ENCODE measurements around the gene NMT1.

Gene NMT1

DNA sequence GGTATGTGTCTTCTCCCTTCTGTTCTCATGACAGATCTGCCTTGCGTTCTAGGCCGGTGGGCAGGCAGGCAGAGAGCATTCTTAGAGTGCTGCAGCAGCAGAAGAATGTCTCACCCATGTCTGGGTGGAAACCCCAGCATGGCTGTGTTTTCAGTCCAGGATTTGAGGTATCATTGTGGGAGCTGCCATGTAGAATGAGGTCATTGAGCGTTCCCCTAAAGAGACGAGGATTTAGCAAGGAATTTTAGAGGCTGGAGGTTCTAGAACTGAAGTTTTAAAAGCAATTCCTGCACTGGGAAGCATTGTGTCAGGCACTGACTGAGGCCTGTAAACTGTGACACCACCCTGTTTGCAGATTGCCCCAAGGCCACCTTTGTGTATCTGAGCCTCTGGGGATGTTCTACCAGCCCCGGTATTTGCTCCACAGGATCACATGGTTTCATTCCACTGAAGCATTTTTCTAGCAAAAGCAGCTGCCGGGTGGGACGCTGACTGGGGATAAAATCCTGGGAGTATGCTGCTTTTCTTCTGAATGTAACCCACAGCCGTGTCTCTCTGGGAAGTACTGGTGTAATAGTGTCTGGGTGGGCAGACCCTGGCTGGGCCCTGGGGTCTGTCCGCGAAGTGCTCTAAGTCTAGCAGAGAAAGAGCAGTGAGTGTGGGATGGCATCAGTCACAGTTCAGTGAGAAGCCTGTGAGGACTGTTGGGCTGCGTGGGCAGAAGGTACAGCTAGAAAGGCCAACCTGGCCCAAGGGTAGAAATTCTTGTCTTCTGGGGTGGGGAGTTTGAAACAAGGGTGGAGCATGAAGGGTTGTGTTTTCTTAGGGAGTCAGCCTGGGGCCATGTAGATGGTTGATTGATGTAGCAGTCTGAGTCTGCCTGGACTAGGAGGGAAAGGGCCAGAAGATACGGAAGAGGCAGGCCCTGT, 41.0 kb downstream of the NMT1 start:
- no peak overlapping the region for H3K9ac ChIP-seq
- no peaks in the 10 kb centered on the region for H3K27me3 ChIP-seq
- no peaks in the 10 kb centered on the region for H3K9me3 ChIP-seq
- TF ChIP-seq Cebpa-rat (IDR thresholded peaks at IDR 0.05), result no peak
- no peak overlapping the region for H3K4me2 ChIP-seq
- no peak overlapping the region for H3K4me3 ChIP-seq
- peak overlapping the region; percentile 19; the same call in 1 of the 2 replicates for H3K27ac ChIP-seq
- H4K20me1 ChIP-seq, result peaks cover 60% of the 10 kb centered on the region
- H3K4me1 ChIP-seq, result peaks cover 10% of the 10 kb centered on the region; the same call in 1 of the 2 replicates
- H3K36me3 ChIP-seq, result peaks cover 98% of the 10 kb centered on the region

DNA sequence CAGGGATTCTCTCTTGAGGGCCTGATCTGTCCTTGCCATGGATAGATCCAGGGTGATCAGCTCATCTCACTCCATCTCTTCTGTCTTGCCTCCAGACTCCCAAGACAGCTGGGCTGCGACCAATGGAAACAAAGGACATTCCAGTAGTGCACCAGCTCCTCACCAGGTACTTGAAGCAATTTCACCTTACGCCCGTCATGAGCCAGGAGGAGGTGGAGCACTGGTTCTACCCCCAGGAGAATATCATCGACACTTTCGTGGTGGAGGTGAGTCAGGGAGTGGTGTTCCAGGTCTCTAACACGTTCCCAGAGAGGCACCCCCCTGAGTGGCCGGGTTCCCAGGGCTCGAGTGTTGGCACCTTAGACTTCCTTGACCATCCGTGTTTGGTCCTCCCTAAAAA, 41.7 kb downstream of the NMT1 start:
- H3K4me1 ChIP-seq, result peaks cover 10% of the 10 kb centered on the region; the same call in 1 of the 2 replicates
- peaks cover 61% of the 10 kb centered on the region for H4K20me1 ChIP-seq
- H3K36me3 ChIP-seq, result peaks cover 98% of the 10 kb centered on the region
- no peak overlapping the region for H3K9ac ChIP-seq
- H3K27ac ChIP-seq, result no peak overlapping the region
- TF ChIP-seq Cebpa-rat (IDR thresholded peaks at IDR 0.05), result no peak
- no peak overlapping the region for H3K4me3 ChIP-seq
- H3K4me2 ChIP-seq, result no peak overlapping the region
- H3K27me3 ChIP-seq, result no peaks in the 10 kb centered on the region
- no peaks in the 10 kb centered on the region for H3K9me3 ChIP-seq

DNA sequence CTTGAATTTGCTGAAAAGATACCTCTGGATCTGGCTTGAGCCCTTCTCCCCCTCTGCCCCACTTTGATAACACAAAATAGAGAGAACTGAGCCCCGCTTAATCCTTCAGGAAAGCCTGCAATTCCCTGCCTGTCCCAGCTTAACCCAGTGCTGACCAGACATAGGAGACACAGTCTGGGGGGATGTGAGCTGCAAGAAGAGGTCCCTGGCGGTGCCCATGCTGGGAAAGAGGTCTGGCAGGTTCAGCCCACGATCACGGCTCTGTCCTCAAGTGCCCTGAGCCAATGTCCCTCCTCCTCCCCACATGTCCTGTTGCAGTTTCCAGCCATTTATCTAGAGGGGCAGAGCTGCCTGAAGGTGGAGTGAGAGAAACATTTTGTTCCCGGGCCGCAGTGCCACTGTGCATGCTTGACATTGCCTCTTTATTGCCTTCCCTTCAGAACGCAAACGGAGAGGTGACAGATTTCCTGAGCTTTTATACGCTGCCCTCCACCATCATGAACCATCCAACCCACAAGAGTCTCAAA, 42.2 kb downstream of the NMT1 start:
- no peak overlapping the region for H3K4me3 ChIP-seq
- peaks cover 62% of the 10 kb centered on the region for H4K20me1 ChIP-seq
- no peak overlapping the region for H3K4me2 ChIP-seq
- H3K9ac ChIP-seq, result no peak overlapping the region
- no peaks in the 10 kb centered on the region for H3K9me3 ChIP-seq
- peaks cover 10% of the 10 kb centered on the region for H3K4me1 ChIP-seq
- no peaks in the 10 kb centered on the region for H3K27me3 ChIP-seq
- TF ChIP-seq Cebpa-rat (IDR thresholded peaks at IDR 0.05), result no peak
- H3K36me3 ChIP-seq, result peaks cover 98% of the 10 kb centered on the region
- H3K27ac ChIP-seq, result no peak overlapping the region

DNA sequence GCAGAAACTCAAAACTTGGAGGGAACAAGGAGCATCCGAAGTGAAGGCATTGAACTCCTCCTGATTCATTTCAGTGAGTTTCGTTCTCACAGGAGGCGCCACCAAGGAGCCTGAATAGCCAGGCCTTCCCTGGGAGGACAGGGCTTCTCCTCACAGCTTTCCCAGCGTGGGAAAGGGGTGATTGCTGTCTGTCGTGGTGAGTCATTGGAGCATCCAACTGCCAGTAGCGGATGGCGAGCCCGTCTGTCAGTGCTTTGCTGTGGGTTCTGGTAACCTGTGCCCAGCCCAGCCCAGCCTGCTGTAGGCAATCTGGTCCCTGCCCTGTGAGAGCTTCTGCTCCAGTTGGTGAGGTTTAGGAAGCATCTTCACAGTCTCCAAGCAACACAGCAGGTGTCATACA, 42.9 kb downstream of the NMT1 start:
- peaks cover 13% of the 10 kb centered on the region for H3K4me1 ChIP-seq
- no peaks in the 10 kb centered on the region for H3K9me3 ChIP-seq
- H3K36me3 ChIP-seq, result peaks cover 98% of the 10 kb centered on the region
- H3K27ac ChIP-seq, result no peak overlapping the region
- H3K9ac ChIP-seq, result no peak overlapping the region
- no peak overlapping the region for H3K4me2 ChIP-seq
- H3K4me3 ChIP-seq, result no peak overlapping the region
- H4K20me1 ChIP-seq, result peaks cover 62% of the 10 kb centered on the region
- no peaks in the 10 kb centered on the region for H3K27me3 ChIP-seq
- TF ChIP-seq Cebpa-rat (IDR thresholded peaks at IDR 0.05), result no peak

DNA sequence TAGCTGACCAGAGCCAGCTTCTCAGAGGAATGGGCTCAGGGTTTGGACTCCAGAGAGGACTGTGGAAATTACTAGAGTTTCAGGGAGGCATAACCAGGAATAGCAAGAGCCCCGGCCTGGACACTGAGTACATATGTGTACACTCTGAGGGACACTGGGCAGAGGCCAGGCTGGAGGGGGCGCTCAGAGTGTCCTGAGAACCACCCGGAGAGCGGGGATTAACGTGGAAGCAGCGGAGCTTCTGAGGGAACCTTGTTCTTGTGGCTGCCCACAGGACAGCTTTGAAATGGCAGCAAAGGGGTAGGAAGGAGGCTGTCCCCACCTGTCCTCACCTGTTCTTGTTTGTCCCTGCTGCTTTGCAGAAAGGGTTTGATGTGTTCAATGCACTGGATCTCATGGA, 43.4 kb downstream of the NMT1 start:
- no peak overlapping the region for H3K4me2 ChIP-seq
- peaks cover 67% of the 10 kb centered on the region for H4K20me1 ChIP-seq
- peaks cover 18% of the 10 kb centered on the region for H3K4me1 ChIP-seq
- H3K9ac ChIP-seq, result no peak overlapping the region
- no peak for TF ChIP-seq Cebpa-rat (IDR thresholded peaks at IDR 0.05)
- no peaks in the 10 kb centered on the region for H3K9me3 ChIP-seq
- H3K4me3 ChIP-seq, result no peak overlapping the region
- peaks cover 98% of the 10 kb centered on the region for H3K36me3 ChIP-seq
- no peak overlapping the region for H3K27ac ChIP-seq
- H3K27me3 ChIP-seq, result no peaks in the 10 kb centered on the region

DNA sequence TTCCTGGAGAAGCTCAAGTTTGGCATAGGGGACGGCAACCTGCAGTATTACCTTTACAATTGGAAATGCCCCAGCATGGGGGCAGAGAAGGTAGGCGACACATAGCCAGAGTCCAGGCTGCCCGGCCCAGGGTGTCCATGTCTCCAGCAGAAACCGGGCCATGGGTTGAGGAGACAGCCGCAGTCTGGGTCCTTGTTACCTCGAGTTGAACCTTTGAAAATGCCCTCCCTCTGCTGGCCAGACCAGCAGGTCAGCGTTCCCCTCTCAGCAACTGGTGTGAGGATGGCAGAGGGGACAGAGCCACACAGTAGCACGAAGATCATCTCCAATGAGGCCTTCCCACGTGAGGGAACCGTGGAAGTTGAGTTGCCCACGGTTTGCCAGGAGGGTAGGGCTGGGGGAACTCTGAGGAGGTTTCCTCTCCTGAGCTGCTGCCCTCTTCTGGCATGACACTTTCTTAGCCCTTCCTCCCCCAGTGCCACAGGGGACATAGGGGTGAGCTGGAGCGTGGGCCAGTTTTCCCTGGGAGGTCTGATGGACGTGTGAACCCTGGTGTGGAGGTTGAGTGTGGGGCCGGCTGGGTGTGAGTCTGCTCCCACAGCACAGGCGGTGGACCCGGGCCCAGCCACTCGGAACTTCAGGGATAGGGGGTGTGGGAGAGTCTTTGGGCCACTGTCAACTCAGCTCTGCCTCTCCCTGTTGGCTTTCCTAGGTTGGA, 43.9 kb downstream of the NMT1 start:
- Histone ChIP-seq H3K4me2 (no peak overlapping the region), H3K27ac (no peak overlapping the region), H3K27me3 (no peaks in the 10 kb centered on the region), H3K9ac (no peak overlapping the region), H4K20me1 (peaks cover 72% of the 10 kb centered on the region), H3K4me3 (no peak overlapping the region), H3K4me1 (peaks cover 23% of the 10 kb centered on the region), H3K9me3 (no peaks in the 10 kb centered on the region), H3K36me3 (peaks cover 93% of the 10 kb centered on the region)
- no peak for TF ChIP-seq Cebpa-rat (IDR thresholded peaks at IDR 0.05)

DNA sequence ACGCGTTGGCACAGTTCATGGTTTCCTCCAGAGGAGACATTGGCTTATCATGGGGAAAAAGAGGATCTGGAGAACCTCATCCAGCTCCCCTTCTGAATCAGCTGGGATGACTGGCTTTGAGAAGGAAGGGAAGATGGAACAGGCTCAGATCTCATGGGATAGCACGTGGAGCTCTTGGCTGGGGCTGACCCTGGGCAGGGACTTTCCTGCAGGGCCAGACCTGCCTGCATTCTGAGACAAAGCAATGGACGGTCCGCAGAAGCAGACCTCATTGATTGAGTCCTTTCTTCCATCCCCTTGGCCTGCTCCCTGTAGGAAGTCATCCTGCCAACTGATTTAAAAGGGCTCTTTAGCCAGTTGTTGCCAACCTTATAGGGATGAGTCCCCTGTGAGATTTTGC, 45.0 kb downstream of the NMT1 start:
- Histone ChIP-seq H4K20me1 (peaks cover 81% of the 10 kb centered on the region), H3K9ac (no peak overlapping the region), H3K4me3 (no peak overlapping the region), H3K27me3 (no peaks in the 10 kb centered on the region), H3K4me1 (peaks cover 34% of the 10 kb centered on the region), H3K27ac (no peak overlapping the region), H3K36me3 (peaks cover 84% of the 10 kb centered on the region), H3K4me2 (no peak overlapping the region), H3K9me3 (no peaks in the 10 kb centered on the region)
- TF ChIP-seq Cebpa-rat (IDR thresholded peaks at IDR 0.05), result no peak

DNA sequence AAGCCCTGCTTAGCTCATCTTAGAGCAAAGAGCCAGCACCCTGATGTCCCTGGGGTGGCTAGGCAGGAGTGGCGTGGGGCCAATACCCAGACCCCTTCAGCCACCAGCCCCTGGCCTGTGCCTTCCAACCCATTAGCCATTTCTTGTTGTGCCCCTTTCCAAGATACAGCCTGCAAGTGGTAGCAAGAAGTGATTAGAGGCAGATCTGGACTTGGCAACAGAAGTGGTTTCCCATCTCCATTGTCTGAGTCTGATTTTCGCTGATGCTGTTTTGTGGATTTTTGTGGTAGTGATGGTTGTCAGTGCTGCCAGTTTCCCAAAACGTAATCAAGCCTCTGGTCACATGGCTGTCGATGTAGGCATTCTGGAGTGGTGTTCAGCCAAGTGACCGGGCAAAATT, 45.5 kb downstream of the NMT1 start:
- Histone ChIP-seq H3K27me3 (no peaks in the 10 kb centered on the region), H3K4me1 (peaks cover 37% of the 10 kb centered on the region), H3K4me3 (no peak overlapping the region), H3K9me3 (no peaks in the 10 kb centered on the region), H3K9ac (no peak overlapping the region), H3K4me2 (no peak overlapping the region), H3K27ac (no peak overlapping the region), H4K20me1 (peaks cover 81% of the 10 kb centered on the region), H3K36me3 (peaks cover 80% of the 10 kb centered on the region)
- no peak for TF ChIP-seq Cebpa-rat (IDR thresholded peaks at IDR 0.05)

DNA sequence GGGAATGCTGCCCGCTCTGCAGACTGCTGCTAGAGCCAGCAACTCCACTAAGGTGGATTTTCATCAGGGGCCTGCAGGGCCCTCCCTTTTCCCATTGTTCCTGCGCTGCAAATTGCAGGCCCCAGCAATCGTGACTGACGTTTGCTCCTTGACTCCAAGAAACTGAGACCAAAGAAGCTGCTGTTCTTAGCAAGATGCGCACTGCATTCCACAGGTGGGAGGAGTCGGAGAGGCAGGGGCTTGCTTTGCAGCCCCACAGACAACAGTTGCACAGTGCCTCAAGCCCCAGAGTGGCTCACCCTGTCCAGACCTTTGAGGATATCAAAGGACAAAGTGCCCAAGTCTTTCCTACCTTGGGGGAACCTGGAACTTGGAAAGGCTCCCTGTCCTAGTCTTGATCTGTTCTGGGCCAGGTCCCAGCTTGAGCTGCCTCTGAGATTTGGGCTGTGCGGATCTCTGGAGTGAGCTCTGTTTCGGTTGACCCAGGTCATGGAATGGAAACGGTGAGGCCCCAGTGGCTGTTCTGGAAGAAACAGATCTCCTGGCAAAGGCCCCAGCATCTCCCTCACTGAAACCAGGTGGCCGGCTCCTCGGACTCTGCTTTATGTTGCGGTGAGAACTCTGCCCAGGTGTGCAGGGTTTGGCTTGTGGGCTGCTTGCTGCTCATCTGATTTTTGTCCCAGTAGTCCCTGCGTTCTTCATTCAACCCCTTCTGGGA, 46.3 kb downstream of the NMT1 start:
- no peak overlapping the region for H3K4me2 ChIP-seq
- H3K4me3 ChIP-seq, result no peak overlapping the region
- H4K20me1 ChIP-seq, result peaks cover 74% of the 10 kb centered on the region
- no peak for TF ChIP-seq Cebpa-rat (IDR thresholded peaks at IDR 0.05)
- no peaks in the 10 kb centered on the region for H3K27me3 ChIP-seq
- 0 out of 2 replicates have a peak overlapping the region, but pooled peaks have one; percentile 26 for H3K27ac ChIP-seq
- H3K9me3 ChIP-seq, result no peaks in the 10 kb centered on the region
- H3K4me1 ChIP-seq, result peaks cover 38% of the 10 kb centered on the region
- H3K36me3 ChIP-seq, result peaks cover 71% of the 10 kb centered on the region
- H3K9ac ChIP-seq, result 0 out of 2 replicates have a peak overlapping the region, but pooled peaks have one; percentile 19
